ENCODE data around the gene CIDEC.
A peak's percentile ranks its signal among the peaks of the same experiment; 100 is the strongest.

The CIDEC gene, protein sequence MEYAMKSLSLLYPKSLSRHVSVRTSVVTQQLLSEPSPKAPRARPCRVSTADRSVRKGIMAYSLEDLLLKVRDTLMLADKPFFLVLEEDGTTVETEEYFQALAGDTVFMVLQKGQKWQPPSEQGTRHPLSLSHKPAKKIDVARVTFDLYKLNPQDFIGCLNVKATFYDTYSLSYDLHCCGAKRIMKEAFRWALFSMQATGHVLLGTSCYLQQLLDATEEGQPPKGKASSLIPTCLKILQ

DNA sequence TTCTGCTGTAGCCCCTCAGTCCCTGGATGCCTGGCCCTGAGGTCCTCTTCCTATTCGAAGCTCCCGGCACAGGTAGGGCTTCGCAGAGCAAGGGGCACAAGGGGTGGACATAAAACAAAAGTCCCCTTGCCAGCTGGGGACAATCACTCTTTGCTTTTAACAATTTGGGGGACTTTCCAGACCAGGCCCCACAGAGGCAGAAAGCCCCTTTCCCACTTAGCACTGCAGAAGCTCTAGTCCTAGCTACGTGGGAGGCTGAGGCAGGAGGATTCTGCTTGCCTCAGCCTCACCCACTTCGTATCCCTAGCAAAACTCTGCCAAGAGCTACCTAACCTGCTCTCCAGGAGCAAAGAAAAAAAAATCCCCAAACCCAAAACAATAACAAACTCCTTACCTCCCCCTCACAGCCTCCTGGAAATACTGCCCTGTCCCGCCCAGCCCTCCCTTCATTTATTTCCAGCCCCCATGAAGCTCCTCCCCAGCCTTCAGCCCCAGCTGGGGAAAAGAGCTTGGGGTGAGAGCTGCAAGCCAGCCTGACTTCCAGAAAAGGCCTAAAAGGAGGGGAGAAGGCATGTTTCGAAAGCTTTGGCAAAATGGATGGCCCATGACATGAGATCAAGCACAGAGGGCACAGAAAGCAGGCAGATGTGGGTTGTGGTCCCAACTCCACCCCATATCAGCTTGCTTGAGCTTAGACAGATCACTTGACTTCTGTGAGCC is at the start of gene CIDEC:
TSS of gene CIDEC (minus strand) at position 424 of the 720 bp plus-strand sequence. CDS start 1,767 bp downstream, outside the sequence.
- DNase-seq = no peak

DNA sequence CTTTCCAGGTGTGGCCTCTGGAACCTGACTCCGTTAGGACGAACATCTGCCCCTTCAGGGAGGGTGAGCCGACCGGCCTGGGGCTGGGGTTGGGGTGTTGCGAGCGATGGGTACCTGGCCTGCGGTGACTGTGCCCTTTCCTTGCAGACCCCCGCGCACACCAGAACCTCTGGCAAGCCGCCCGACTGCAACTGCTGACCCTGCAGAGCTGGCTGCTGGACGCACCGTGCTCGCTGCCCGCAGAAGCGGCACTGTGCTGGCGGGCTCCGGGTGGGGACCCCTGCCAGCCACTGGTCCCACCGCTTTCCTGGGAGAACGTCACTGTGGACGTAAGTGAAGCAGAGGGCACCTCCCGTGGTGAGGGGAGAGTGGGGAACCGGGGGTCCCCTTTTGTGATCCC is 48.1 kb upstream of the CIDEC start:
- DNase-seq = no peak

DNA sequence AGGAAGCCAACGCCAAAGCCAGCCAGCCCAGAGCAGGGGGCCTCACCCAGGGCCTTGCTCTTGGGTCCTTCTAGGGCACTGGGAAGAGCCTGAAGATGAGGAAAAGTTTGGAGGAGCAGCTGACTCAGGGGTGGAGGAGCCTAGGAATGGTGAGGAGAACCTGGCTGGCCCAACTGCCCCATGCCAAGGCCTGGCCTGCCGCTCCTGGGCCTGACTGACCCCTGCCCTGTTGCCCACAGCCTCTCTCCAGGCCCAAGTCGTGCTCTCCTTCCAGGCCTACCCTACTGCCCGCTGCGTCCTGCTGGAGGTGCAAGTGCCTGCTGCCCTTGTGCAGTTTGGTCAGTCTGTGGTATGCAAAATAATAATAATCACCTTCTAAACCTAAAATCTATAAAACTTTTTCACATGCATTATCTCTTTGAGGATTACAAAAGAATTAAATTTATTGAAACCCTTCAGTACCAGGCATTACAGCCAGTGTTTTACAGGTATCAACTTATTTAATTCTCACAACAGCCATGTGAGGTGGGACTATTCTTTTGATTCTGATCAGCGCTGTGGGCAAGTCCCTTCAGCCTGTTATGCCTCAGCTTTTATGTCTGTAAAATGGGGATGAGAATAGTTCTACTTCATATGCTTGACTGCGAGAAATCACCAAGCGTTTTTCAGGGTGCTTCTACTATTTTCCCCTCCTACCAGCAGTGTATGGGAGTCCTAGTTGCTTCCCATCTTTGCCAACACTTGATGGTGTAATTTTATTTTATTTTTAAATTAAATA is 38.4 kb upstream of the CIDEC start:
- DNase-seq = no peak

DNA sequence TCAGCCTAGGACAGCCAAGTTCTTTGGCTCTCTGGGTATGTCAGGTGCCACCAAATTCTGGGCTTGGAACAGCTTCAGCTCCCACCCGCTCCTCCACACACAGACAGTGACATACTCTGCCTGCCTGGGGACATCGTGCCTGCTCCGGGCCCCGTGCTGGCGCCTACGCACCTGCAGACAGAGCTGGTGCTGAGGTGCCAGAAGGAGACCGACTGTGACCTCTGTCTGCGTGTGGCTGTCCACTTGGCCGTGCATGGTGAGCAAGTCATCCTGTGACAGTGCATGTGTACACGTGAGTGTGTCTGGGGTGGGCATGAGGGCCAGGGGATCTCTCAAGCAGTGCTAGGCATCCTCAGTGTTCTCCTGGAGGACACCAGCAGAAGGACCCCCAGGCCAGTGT is 37.8 kb upstream of the CIDEC start:
- no peak for DNase-seq

DNA sequence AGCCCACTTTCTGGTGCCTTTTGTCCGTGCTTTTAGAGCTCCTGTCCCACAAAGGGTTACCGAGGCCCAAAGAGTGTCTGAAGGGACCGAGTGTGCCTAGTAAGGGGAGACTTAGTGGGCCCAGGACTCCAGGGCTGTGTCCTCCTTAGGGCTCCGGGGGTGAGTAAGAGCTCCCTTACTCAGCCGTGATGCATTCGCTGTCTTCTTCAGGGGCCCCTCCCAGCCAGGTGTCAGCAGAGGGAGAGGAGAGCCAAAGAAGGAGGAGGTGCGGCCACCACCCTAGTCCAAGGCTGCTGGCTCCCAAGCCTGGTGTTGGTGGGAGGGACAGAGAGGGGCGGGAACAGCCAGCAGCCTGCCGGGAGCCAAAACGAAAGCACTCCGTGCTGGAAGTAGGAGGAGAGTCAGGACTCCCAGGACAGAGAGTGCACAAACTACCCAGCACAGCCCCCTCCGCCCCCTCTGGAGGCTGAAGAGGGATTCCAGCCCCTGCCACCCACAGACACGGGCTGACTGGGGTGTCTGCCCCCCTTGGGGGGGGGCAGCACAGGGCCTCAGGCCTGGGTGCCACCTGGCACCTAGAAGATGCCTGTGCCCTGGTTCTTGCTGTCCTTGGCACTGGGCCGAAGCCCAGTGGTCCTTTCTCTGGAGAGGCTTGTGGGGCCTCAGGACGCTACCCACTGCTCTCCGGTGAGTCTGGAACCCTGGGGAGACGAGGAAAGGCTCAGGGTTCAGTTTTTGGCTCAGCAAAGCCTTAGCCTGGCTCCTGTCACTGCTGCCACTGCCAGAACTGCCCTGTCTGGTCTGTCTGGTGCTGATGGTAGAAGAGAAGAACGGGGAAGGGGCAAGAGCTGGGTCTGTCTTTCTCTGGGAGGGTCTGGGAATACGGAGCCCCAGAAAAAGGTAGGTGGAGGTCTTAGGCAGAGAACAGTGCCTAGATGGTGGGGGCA is 37.0 kb upstream of the CIDEC start, which contains the start of gene IL17RC:
TSS of gene IL17RC (plus strand) at position 365 of the 947 bp plus-strand sequence. CDS start at position 583, 218 bp downstream.
- peak; percentile 95 for DNase-seq

DNA sequence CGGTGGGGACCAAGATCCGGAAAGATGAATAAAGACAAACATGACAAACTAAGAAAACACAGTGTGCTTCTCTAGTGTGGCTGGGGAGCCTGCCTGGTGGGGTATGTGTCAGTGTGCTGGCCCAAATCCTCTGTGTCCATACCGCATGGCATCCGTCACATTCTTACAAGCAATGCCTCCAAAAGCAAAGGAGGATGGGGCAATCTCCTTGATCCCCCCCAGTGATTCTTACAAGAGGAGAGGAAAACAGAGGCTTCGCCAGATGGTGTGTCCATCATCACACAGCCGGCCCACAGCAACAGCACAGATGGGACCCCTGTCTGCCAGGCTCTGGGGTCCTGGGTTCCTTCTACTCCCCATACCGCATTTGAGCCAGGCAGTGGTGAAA is 36.3 kb upstream of the CIDEC start:
- no peak for DNase-seq

DNA sequence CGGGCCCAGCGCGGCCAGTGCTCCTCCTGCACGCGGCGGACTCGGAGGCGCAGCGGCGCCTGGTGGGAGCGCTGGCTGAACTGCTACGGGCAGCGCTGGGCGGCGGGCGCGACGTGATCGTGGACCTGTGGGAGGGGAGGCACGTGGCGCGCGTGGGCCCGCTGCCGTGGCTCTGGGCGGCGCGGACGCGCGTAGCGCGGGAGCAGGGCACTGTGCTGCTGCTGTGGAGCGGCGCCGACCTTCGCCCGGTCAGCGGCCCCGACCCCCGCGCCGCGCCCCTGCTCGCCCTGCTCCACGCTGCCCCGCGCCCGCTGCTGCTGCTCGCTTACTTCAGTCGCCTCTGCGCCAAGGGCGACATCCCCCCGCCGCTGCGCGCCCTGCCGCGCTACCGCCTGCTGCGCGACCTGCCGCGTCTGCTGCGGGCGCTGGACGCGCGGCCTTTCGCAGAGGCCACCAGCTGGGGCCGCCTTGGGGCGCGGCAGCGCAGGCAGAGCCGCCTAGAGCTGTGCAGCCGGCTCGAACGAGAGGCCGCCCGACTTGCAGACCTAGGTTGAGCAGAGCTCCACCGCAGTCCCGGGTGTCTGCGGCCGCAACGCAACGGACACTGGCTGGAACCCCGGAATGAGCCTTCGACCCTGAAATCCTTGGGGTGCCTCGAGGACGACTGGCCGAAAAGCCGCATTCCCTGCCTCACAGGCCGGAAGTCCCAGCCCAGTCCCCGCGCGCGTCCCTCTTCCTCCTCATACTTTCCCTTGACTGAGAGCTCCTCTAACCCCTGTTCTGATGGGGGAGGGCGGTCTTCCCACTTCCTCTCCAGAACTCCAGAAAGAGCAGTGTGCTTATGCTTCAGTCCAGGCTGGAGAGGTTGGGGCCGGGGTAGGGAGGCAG is 35.4 kb upstream of the CIDEC start:
- DNase-seq = peak; percentile 90

DNA sequence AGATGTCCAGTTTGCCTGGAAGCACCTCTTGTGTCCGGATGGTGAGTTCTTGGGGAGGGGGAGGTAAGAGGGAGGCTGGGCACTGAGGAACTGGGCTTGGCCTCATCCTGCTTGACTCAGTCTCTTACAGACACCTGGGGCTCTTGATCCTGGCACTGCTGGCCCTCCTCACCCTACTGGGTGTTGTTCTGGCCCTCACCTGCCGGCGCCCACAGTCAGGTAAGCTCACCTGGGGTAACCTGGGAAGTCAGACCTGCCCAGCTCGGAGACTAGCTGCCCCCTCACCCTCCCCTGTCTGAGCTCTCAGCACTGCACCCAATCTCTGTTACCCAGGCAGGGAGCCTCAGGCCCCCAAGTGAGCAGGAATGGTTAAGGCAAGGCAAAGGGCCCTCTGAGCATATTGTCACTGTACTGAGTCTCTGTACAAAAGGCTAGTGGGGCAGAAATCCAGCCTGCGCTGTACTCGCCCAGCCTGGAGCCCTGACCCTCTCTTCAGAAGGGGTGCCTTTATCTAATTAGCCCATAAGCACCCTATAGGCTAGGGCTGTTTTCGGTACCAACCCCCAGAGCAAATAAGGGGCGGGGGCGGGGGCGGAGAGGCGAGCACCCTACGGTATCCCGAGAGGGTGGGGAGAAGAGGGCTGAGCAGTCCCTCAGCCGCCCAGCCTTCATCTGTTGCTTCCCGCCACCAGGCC is 34.7 kb upstream of the CIDEC start:
- no peak for DNase-seq

DNA sequence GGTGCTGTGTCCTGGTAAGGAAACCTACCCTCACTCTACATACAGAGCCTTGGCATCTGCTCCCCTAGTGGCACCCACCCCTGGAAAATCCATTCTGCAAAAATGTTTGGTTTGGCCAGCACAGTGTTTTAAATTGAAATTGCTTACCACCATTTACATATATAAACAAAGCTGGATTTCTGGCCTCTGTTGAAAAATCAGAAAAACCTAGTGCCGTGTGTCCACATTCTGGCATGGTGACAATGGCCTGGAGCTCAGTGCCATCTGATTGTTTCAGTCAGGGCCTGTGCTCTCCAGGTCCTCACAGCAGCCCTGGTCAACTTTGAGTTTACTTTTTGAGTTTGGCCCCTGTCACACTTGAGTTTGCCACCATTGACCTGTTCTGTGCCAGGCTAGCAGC is 34.0 kb upstream of the CIDEC start:
- DNase-seq = no peak

DNA sequence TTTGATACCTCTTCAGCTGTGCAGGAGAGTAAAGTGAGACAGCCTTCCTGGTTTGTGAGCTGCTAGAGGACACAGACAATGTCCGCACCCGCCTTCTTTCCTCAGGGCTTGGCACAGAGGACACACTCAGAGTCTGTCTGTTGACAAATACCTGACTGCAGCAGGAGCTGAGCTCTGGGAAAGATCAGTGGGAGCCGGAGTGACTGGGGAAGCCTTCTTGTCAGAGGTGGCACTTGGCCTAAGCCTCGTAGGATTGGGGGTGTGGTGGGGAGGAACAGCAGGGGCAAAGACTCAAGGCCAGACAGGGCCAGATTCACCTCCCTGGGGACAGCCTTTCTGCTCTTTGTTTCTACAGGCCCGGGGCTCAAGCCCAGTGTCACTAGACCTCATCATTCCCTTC is 33.5 kb upstream of the CIDEC start:
- no peak for DNase-seq

DNA sequence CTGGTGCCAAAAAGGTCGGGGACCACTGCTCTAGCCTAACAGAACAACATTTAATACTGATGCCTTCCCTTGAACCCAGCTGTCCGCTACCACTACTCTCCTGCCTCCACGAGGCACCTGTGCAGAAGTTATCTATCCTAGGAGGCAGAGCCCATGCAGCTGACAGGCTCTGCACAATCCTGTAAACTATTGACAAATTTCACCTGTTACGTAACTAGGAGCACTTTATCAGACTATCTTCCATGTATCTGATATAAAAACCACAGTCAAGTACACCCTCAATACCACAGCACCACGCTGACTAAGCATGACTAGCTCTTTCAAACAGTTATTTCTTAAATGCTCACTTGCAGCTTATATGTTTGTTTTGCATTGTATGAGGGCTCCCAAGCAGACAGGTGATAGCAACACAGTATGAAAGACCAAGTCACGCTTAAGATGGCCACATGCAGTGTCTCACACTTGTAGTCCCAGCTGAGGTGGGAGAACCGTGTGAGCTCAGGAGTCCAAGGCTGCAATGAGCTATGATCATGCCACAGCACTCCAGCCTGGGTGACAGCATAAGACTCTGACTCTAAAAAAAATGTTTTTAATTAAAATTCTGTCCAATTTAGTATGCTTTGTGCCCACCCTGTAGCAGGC is 32.4 kb upstream of the CIDEC start:
- no peak for DNase-seq

DNA sequence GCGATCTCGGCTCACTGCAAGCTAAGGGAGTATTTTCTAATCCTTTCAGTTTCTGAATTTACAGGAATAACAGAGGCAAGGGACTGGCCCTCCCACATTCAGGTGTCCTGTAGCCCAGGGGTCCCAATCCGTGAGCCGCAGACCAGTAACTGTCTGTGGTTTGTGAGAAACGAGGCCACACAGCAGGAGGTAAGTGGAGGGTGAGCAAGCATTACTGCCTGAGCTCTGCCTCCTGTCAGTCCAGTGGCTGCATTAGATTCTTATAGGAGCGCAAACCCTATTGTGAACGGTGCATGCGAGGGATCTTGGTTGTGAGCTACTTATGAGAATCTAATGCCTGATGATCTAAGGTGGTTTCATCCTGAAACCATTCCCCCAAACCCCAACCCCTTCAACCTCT is 31.8 kb upstream of the CIDEC start:
- DNase-seq = no peak

DNA sequence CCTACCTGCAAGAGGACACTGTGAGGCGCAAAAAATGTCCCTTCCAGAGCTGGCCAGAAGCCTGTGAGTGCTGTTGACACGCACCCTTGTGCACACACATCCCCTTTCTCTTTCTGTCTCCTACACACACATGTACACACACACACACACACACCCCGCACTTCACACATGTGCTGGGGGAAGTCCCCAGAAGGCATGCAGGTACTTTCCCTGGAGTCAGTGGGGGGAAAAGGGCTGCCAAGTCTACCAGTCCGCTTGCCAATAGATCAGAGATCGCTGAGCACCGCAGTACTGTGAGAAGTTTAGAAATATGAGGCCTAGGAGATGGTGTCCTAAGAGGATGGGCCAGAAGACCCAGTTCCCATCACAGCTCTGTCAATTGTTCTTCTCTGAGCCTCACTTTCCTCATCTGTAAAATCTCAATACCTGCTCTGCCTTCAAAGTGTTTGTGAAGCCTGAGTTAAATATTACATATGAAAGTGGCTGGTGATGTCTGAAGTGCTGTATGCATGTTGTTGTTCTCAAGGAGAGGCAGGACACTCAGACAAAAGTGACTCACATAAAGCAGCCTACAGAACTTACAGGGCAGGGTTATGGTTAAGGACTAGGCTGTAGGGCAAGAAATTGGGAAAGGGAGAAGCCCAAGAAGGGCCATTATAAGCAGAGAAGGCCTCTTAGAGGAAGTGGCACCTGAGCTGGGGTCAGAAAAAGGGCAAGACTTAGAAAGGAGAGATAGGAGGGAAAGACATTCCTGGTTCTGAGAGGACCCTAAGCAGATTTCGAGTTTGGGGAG is 29.4 kb upstream of the CIDEC start:
- DNase-seq = no peak

DNA sequence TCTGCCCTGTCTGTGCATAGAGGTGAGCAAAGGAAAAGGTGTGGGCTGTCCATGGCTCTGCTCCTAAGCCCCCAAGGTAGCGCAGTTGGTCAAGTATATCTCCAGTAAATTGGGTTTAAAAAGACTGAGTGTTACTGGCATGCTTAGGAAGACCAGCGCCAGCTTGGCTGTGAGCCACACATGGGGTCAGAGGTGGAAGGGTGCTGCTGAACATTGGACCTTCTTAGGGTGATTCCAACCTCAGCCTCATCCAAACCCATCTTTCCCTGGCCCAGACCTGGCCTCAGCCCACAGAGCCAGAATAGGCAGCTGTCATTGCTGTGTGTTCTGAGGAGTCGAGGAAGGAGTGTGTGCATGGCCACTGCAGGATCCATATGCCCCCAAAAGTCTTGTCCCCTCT is 28.2 kb upstream of the CIDEC start:
- no peak for DNase-seq

DNA sequence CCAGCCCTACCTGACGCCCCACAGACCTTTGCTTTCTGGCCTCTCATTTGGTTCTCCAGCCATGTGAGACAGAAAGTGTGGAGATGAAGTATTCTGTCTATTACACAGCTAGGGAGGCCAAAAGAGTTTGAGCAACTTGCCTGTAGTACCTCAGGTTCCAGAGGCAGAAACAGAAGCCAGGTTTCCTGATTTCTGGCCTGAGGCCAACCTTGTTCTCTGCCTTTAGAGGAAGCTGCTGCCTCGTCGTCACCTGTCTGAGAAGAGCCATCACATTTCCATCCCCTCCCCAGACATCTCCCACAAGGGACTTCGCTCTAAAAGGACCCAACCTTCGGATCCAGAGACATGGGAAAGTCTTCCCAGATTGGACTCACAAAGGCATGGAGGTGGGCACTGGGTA is 26.4 kb upstream of the CIDEC start:
- DNase-seq = no peak

DNA sequence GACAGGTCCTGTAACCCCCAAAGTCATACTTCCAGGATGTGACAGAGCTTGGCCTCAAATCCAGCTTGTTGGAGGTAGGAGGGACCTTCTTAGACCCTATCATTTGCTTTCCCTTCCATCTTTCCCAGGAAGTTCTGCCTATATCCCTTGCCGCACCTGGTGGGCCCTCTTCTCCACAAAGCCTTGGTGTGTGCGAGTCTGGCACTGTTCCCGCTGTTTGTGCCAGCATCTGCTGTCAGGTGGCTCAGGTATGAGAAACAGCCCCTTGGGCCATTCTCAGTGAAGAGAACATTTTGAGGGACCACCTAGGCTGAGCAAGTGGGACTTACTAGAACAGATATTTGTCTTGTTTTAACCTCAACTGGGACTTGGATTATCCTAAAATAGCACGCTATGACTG is 23.9 kb upstream of the CIDEC start:
- DNase-seq = no peak

DNA sequence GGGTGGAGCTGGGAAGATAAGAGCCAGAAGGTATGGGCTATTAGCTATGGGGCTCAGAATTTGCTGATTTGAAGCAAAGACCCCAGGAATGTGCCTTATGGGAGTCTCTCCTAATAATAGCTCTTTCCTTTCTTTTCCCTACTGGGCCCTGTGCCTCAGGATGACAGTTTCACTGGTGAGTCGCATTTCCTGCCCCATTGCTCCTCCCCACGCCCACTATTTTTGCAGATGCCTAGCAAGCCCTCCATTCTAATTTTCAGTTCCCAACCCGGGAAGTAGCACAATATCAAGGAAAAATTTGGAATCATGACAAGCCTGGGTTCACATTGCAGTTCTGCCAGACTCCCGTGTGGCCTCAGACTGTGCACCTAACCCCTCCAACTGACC is 23.2 kb upstream of the CIDEC start:
- DNase-seq = no peak

DNA sequence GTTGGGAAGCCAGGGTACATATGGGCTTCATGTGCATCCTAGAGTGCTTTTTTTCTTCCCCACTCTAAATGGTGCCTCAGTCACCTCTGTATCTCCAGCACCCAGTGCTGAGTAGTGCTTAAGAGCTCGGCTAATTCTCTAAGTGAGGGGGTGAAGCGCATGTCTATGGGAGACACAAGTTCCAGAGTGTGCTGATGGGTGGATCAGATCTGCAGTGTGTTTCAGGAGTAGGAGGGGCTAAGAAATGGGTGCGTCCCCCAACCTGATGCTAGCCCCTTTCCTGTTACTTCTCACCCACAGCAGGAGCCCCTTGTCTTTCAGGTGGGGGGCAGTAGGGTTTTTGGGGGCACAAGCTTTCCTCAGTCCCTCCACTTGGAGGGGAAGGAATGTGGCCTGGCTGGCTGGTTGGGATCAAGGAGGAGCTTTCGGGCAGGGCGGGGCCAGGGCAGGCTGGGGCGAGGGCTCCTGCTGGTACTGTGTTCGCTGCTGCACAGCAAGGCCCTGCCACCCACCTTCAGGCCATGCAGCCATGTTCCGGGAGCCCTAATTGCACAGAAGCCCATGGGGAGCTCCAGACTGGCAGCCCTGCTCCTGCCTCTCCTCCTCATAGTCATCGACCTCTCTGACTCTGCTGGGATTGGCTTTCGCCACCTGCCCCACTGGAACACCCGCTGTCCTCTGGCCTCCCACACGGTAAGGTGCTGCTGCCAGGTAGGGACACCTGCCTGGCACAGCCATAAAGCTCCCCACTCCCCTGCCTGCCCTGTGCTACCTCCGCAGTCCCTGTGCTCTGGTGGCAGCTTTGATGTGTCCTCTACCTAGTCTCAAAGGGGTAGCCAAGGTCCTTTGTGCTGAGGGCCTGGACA is 22.6 kb upstream of the CIDEC start, which contains the start of gene IL17RE:
TSS of gene IL17RE (plus strand) at position 477 of the 866 bp plus-strand sequence. CDS start at position 562, 85 bp downstream.
- no peak for DNase-seq

All from right hindlimb (tissue), 1 donor.